ENCODE measurements around the gene MYO7A. TPM values are rescaled to one million over a fixed set of nuclear protein-coding genes. Genes with fewer than 3 reads are reported as not detected.

The MYO7A gene
- total and polyA plus RNA-seq, 2 donors (not counting 3 experiments of a cell fraction or from before 2014, with no cell fraction given): 1.3 to 3.6 TPM

- no TSS peak for BruUV-seq (replicated peaks)
- Histone ChIP-seq H3K27ac (ENCODE audit: insufficient read depth, low read depth, low read length) (no peak overlapping the region), H3K4me2 (ENCODE audit: insufficient read depth, low read length) (no peak overlapping the region), H3K9me1 (replicated peaks; ENCODE audit: control insufficient read depth, extremely low read depth, insufficient read depth, low read length) (no peaks in the 10 kb centered on the region), H2AFZ (ENCODE audit: low read depth, low read length) (no peak overlapping the region), H3K36me3 (ENCODE audit: control insufficient read depth in 2 of 2, extremely low read depth in 1 of 2, insufficient read depth in 2 of 2, low read length in 2 of 2) (no peaks in the 10 kb centered on the region), H3K27me3 (ENCODE audit: control insufficient read depth in 2 of 2, insufficient read depth in 2 of 2, low read length in 2 of 2) (peaks cover 0 to 2% of the 10 kb centered on the region in 2 experiments), H3K9ac (replicated peaks; ENCODE audit: extremely low read depth, insufficient read depth, low read length) (no peak overlapping the region), H3K4me1 (ENCODE audit: control insufficient read depth, extremely low read depth, insufficient read depth, low read length) (no peaks in the 10 kb centered on the region), H3K9me3 (replicated peaks; ENCODE audit: control insufficient read depth, insufficient read depth, low read length) (no peaks in the 10 kb centered on the region), H3K79me2 (ENCODE audit: control insufficient read depth, insufficient read depth, low read length) (no peaks in the 10 kb centered on the region), H3K4me3 (replicated peaks in 1 of 3; ENCODE audit: insufficient read depth in 1 of 3, low read depth in 1 of 3, low read length in 3 of 3) (no peak overlapping the region), H4K20me1 (replicated peaks; ENCODE audit: control insufficient read depth, extremely low read depth, insufficient read depth, low read length) (no peaks in the 10 kb centered on the region)
- POLR2A ChIA-PET: no interaction called here
- FAIRE-seq (no peak), DNase-seq (ENCODE audit: low read depth, low spot score) (no peak)
- TF ChIP-seq POLR2A (IDR thresholded peaks at IDR 0.05; ENCODE audit: low read depth, low read length) (no peak), MAX (IDR thresholded peaks at IDR 0.05; ENCODE audit: insufficient read depth, insufficient read length) (no peak)
- intact Hi-C loops (cut with micrococcal nuclease) (no loop called here), dilution Hi-C loops (cut with MboI; ENCODE audit: extremely low pct_ligation_motif_present, low sequenced_read_pairs) (no loop called here)
- CTCF ChIA-PET: interaction anchor here (1.2 kb wide), 1 partner anchor 333 kb away, joined by 3 read pairs; no protein-coding TSS in a partner anchor
Measured at GRCh38 chr11:77215106-77215505, 87.1 kb downstream of the MYO7A start.

- intact Hi-C loops (cut with micrococcal nuclease): no loop called here
- BruUV-seq (replicated peaks): no TSS peak
- no peaks in the 10 kb centered on the region for H3K36me3 ChIP-seq (ENCODE audit: control insufficient read depth in 2 of 2, extremely low read depth in 1 of 2, insufficient read depth in 2 of 2, low read length in 2 of 2)
- dilution Hi-C loops (cut with MboI; ENCODE audit: extremely low pct_ligation_motif_present, low sequenced_read_pairs): no loop called here
- H3K27ac ChIP-seq (ENCODE audit: insufficient read depth, low read depth, low read length): no peak overlapping the region
- no peaks in the 10 kb centered on the region for H3K79me2 ChIP-seq (ENCODE audit: control insufficient read depth, insufficient read depth, low read length)
- H4K20me1 ChIP-seq (replicated peaks; ENCODE audit: control insufficient read depth, extremely low read depth, insufficient read depth, low read length): no peaks in the 10 kb centered on the region
- CTCF ChIA-PET: no interaction called here
- no peak for FAIRE-seq
- no peaks in the 10 kb centered on the region for H3K4me1 ChIP-seq (ENCODE audit: control insufficient read depth, extremely low read depth, insufficient read depth, low read length)
- H3K4me2 ChIP-seq (ENCODE audit: insufficient read depth, low read length): no peak overlapping the region
- no peak overlapping the region for H3K9ac ChIP-seq (replicated peaks; ENCODE audit: extremely low read depth, insufficient read depth, low read length)
- no peaks in the 10 kb centered on the region for H3K9me1 ChIP-seq (replicated peaks; ENCODE audit: control insufficient read depth, extremely low read depth, insufficient read depth, low read length)
- H2AFZ ChIP-seq (ENCODE audit: low read depth, low read length): no peak overlapping the region
- TF ChIP-seq JUN (IDR thresholded peaks at IDR 0.05; ENCODE audit: borderline replicate concordance, insufficient read depth, insufficient read length, low read depth) (no peak), POLR2AphosphoS5 (IDR thresholded peaks at IDR 0.05; ENCODE audit: insufficient read depth, low read depth, low read length) (no peak)
- no peaks in the 10 kb centered on the region for H3K9me3 ChIP-seq (replicated peaks; ENCODE audit: control insufficient read depth, insufficient read depth, low read length)
- POLR2A ChIA-PET: no interaction called here
- H3K4me3 ChIP-seq (replicated peaks in 1 of 3; ENCODE audit: insufficient read depth in 1 of 3, low read depth in 1 of 3, low read length in 3 of 3): no peak overlapping the region
- no peak for DNase-seq (ENCODE audit: low read depth, low spot score)
- H3K27me3 ChIP-seq (ENCODE audit: control insufficient read depth in 2 of 2, insufficient read depth in 2 of 2, low read length in 2 of 2): peaks cover 0 to 2% of the 10 kb centered on the region in 2 experiments
Measured at GRCh38 chr11:77217156-77217555, 89.1 kb downstream of the MYO7A start.

All from endothelial cell of umbilical vein (primary cell).